ENCODE results near the gene EIF5. TPM values are rescaled to one million over a fixed set of nuclear protein-coding genes. Genes with fewer than 3 reads are reported as not detected.

The EIF5 gene
- total RNA-seq, 2 experiments from 2014 or later, result 237 to 292 TPM

- Histone ChIP-seq H3K27ac (ENCODE audit: low read depth, low read length, poor library complexity, severe bottlenecking) (no peak overlapping the region), H3K36me3 (ENCODE audit: insufficient read depth, low read length) (peaks cover 5% of the 10 kb centered on the region; the same call in 1 of the 2 replicates), H3K4me1 (ENCODE audit: insufficient read depth, low read length, poor library complexity, severe bottlenecking) (no peaks in the 10 kb centered on the region), H3K9me2 (ENCODE audit: insufficient read depth, low read length) (no peaks in the 10 kb centered on the region), H3K9me3 (ENCODE audit: low read length) (no peaks in the 10 kb centered on the region), H3K4me2 (ENCODE audit: low read length) (no peak overlapping the region), H3K4me3 (ENCODE audit: low read depth, low read length, poor library complexity, severe bottlenecking) (no peak overlapping the region), H3K79me2 (ENCODE audit: insufficient read depth, low read depth, low read length) (no peaks in the 10 kb centered on the region), H2AFZ (ENCODE audit: low read length) (no peak overlapping the region), H4K20me1 (ENCODE audit: insufficient read depth, low read length) (no peaks in the 10 kb centered on the region; the same call in 1 of the 2 replicates)
- intact Hi-C loops (cut with micrococcal nuclease; ENCODE audit: unreplicated experiment), result no loop called here
- ChIA-PET POLR2A (no interaction called here), CTCF (ENCODE audit: unreplicated experiment) (no interaction called here)
- BruUV-seq (replicated peaks), result no TSS peak
- DNase-seq (ENCODE audit: low spot score), result no peak
- no peak for TF ChIP-seq CTCF (conservative IDR thresholded peaks at IDR 0.05; ENCODE audit: low read length)
- TF ChIP-seq EZH2phosphoT487 (IDR thresholded peaks at IDR 0.05; ENCODE audit: borderline replicate concordance, low read depth, low read length), result no peak
These were observed 15.9 kb downstream of the EIF5 start for GRCh38 chr14:103349982-103350381.

- Histone ChIP-seq H3K4me2 (ENCODE audit: low read length) (no peak overlapping the region), H4K20me1 (ENCODE audit: insufficient read depth, low read length) (no peaks in the 10 kb centered on the region), H2AFZ (ENCODE audit: low read length) (no peak overlapping the region), H3K4me3 (ENCODE audit: low read depth, low read length, poor library complexity, severe bottlenecking) (no peak overlapping the region), H3K9me2 (ENCODE audit: insufficient read depth, low read length) (no peaks in the 10 kb centered on the region), H3K36me3 (ENCODE audit: insufficient read depth, low read length) (no peaks in the 10 kb centered on the region), H3K27ac (ENCODE audit: low read depth, low read length, poor library complexity, severe bottlenecking) (no peak overlapping the region), H3K4me1 (ENCODE audit: insufficient read depth, low read length, poor library complexity, severe bottlenecking) (peaks cover 22% of the 10 kb centered on the region), H3K9me3 (ENCODE audit: low read length) (no peaks in the 10 kb centered on the region), H3K79me2 (ENCODE audit: insufficient read depth, low read depth, low read length) (no peaks in the 10 kb centered on the region)
- CTCF ChIA-PET (ENCODE audit: unreplicated experiment), result no interaction called here
- POLR2A ChIA-PET, result no interaction called here
- TF ChIP-seq EZH2phosphoT487 (IDR thresholded peaks at IDR 0.05; ENCODE audit: borderline replicate concordance, low read depth, low read length) (no peak), CTCF (conservative IDR thresholded peaks at IDR 0.05; ENCODE audit: low read length) (no peak)
- intact Hi-C loops (cut with micrococcal nuclease; ENCODE audit: unreplicated experiment), result no loop called here
- DNase-seq (ENCODE audit: low spot score), result no peak
- BruUV-seq (replicated peaks), result no TSS peak
These were observed 19.3 kb downstream of the EIF5 start for GRCh38 chr14:103353362-103353761.

- H3K9me3 ChIP-seq (ENCODE audit: low read length), result no peaks in the 10 kb centered on the region
- no peak overlapping the region for H2AFZ ChIP-seq (ENCODE audit: low read length)
- ChIA-PET CTCF (ENCODE audit: unreplicated experiment) (no interaction called here), POLR2A (interaction anchor here (0.9 kb wide), 1 partner anchor 63 kb away, joined by 3 read pairs; no protein-coding TSS in a partner anchor)
- no peaks in the 10 kb centered on the region for H3K9me2 ChIP-seq (ENCODE audit: insufficient read depth, low read length)
- TF ChIP-seq CTCF (conservative IDR thresholded peaks at IDR 0.05; ENCODE audit: low read length) (no peak), EZH2phosphoT487 (IDR thresholded peaks at IDR 0.05; ENCODE audit: borderline replicate concordance, low read depth, low read length) (no peak)
- intact Hi-C loops (cut with micrococcal nuclease; ENCODE audit: unreplicated experiment), result no loop called here
- H3K4me1 ChIP-seq (ENCODE audit: insufficient read depth, low read length, poor library complexity, severe bottlenecking), result peaks cover 29% of the 10 kb centered on the region
- no TSS peak for BruUV-seq (replicated peaks)
- H4K20me1 ChIP-seq (ENCODE audit: insufficient read depth, low read length), result no peaks in the 10 kb centered on the region
- no peak overlapping the region for H3K4me3 ChIP-seq (ENCODE audit: low read depth, low read length, poor library complexity, severe bottlenecking)
- H3K4me2 ChIP-seq (ENCODE audit: low read length), result no peak overlapping the region
- DNase-seq (ENCODE audit: low spot score), result no peak
- H3K36me3 ChIP-seq (ENCODE audit: insufficient read depth, low read length), result no peaks in the 10 kb centered on the region
- H3K27ac ChIP-seq (ENCODE audit: low read depth, low read length, poor library complexity, severe bottlenecking), result no peak overlapping the region
- no peaks in the 10 kb centered on the region for H3K79me2 ChIP-seq (ENCODE audit: insufficient read depth, low read depth, low read length)
These were observed 20.1 kb downstream of the EIF5 start for GRCh38 chr14:103354141-103354540.

Measured in OCI-LY7 (cell line).